ENCODE results near the gene FAM193B.
"Not testable (repeated sequence)": the region's sequence is repeated elsewhere in the genome, so short reads cannot be mapped to it uniquely, and the experiment has no call there.

The FAM193B gene

DNA sequence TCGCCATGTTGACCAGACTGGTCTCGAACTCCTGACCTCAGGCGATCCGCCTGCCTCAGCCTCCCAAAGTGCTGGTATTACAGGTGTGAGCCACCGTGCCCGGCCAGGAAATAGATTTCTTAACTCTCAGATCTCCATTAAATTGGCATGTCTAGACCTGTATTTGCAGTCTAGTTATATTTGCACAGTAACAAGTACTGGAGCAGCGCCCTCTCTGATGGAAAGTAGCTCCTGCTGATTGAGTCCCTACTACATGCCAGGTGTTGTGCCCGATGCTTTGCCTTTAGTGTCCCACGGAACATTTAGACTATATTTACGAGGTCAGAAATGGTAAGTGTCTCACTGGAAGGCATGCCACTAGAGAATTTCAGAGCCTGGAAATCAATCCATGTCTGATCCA, 21.8 kb upstream of the FAM193B start:
- in situ Hi-C loops (cut with HindIII; ENCODE audit: low pct_ligation_motif_present, low sequenced_read_pairs), result no loop called here
- H3K36me3 ChIP-seq (replicated peaks), result no peaks in the 10 kb centered on the region
- no peak for DNase-seq
- TF ChIP-seq, protein P1, sequence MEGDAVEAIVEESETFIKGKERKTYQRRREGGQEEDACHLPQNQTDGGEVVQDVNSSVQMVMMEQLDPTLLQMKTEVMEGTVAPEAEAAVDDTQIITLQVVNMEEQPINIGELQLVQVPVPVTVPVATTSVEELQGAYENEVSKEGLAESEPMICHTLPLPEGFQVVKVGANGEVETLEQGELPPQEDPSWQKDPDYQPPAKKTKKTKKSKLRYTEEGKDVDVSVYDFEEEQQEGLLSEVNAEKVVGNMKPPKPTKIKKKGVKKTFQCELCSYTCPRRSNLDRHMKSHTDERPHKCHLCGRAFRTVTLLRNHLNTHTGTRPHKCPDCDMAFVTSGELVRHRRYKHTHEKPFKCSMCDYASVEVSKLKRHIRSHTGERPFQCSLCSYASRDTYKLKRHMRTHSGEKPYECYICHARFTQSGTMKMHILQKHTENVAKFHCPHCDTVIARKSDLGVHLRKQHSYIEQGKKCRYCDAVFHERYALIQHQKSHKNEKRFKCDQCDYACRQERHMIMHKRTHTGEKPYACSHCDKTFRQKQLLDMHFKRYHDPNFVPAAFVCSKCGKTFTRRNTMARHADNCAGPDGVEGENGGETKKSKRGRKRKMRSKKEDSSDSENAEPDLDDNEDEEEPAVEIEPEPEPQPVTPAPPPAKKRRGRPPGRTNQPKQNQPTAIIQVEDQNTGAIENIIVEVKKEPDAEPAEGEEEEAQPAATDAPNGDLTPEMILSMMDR (IDR thresholded peaks at IDR 0.05; ENCODE audit: low read depth, low read length, missing control alignments), result peak; percentile 6
- H3K4me3 ChIP-seq (ENCODE audit: low read depth, low read length), result no peak overlapping the region
- no peaks in the 10 kb centered on the region for H3K27me3 ChIP-seq (replicated peaks)
- no peak overlapping the region for H3K27ac ChIP-seq

DNA sequence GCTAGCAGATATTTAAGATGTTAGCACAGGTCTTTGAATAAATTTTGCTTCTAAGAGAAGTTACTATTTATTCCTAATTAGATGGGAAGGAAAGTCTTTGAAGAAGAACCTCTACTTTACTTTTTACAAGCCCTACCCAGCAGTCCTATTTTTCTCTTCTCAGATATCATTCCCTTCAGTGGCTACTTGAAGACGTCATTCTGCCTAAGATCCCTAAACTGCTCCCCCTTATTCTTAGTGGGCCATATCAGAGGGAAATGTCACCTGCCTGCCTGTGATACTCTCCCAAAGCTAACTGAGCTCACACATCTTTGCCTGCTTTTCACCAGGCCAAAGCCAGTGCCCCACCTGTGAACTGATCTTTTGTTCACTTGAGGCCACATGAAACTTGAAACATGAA, 21.1 kb upstream of the FAM193B start:
- Histone ChIP-seq H3K4me3 (ENCODE audit: low read depth, low read length) (no peak overlapping the region), H3K27me3 (replicated peaks) (no peaks in the 10 kb centered on the region), H3K36me3 (replicated peaks) (no peaks in the 10 kb centered on the region), H3K27ac (no peak overlapping the region)
- no peak for DNase-seq
- in situ Hi-C loops (cut with HindIII; ENCODE audit: low pct_ligation_motif_present, low sequenced_read_pairs), result no loop called here
- TF ChIP-seq, protein P1 (IDR thresholded peaks at IDR 0.05; ENCODE audit: low read depth, low read length, missing control alignments), result no peak

DNA sequence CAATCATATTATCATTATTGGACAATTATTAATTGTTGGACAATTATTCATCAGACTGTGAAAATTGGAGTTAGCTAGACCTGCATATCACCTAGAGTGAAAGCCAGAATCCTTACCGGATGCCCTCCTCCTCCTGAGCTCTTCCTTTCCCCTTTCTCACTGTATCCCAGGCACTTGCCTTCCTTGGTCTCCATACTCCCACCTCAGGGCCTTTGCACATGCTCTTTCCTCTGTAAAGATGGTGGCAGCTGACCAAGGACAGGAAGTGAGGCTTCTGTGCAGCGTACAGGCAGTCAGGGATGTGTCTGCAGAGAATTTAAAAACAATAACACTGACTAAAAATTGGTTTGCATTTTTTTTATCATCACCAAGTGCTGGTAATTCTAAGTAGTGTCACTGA, 15.5 kb upstream of the FAM193B start:
- Histone ChIP-seq H3K4me3 (ENCODE audit: low read depth, low read length) (no peak overlapping the region), H3K27ac (no peak overlapping the region), H3K36me3 (replicated peaks) (no peaks in the 10 kb centered on the region), H3K27me3 (replicated peaks) (no peaks in the 10 kb centered on the region)
- DNase-seq, result no peak
- in situ Hi-C loops (cut with HindIII; ENCODE audit: low pct_ligation_motif_present, low sequenced_read_pairs), result no loop called here
- TF ChIP-seq, protein P1 (IDR thresholded peaks at IDR 0.05; ENCODE audit: low read depth, low read length, missing control alignments), result no peak

DNA sequence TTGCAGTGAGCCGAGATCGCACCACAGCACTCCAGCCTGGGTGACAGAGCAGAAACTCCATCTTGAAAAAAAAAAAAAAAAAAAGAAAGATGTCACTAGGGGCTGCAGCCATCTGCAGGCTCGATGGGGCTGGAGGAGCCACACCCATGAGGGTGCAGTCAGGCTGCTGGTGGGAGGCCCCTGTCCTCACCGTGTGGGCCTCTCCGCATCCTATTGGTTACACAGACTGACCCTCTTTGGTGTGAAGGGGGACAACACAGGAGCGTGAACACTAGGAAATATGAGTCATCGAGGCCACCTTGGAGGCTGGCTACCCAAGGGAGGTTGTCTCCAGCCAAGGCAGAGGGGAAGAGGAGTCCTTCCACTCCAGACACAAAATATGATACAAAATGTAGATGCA, 14.0 kb upstream of the FAM193B start:
- Histone ChIP-seq H3K36me3 (replicated peaks) (no peaks in the 10 kb centered on the region), H3K27me3 (replicated peaks) (no peaks in the 10 kb centered on the region), H3K4me3 (ENCODE audit: low read depth, low read length) (no peak overlapping the region), H3K27ac (no peak overlapping the region)
- TF ChIP-seq, protein P1 (IDR thresholded peaks at IDR 0.05; ENCODE audit: low read depth, low read length, missing control alignments), result no peak
- in situ Hi-C loops (cut with HindIII; ENCODE audit: low pct_ligation_motif_present, low sequenced_read_pairs), result no loop called here
- DNase-seq, result no peak

DNA sequence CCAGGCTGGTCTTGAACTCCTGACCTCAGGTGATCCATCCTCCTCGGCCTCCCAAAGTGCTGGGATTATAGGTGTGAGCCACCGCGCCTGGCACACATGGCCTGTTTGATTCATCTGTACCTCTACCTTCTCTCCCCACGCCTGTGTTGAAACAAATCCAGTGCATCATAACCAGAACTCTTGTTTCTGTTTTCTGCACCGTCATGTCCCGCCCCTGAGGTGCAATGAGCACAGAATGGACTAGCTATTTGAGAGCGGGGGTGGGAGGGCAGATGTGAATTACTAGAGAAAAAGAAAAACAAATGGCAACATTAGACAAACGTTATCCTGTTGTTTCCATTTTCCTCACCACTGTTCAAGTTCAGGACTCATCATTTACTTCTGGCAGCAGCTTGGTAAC, 10.7 kb upstream of the FAM193B start:
- in situ Hi-C loops (cut with HindIII; ENCODE audit: low pct_ligation_motif_present, low sequenced_read_pairs), result no loop called here
- no peak for DNase-seq
- Histone ChIP-seq H3K36me3 (replicated peaks) (no peaks in the 10 kb centered on the region), H3K27me3 (replicated peaks) (no peaks in the 10 kb centered on the region), H3K4me3 (ENCODE audit: low read depth, low read length) (no peak overlapping the region), H3K27ac (no peak overlapping the region)
- TF ChIP-seq, protein P1 (IDR thresholded peaks at IDR 0.05; ENCODE audit: low read depth, low read length, missing control alignments), result no peak

DNA sequence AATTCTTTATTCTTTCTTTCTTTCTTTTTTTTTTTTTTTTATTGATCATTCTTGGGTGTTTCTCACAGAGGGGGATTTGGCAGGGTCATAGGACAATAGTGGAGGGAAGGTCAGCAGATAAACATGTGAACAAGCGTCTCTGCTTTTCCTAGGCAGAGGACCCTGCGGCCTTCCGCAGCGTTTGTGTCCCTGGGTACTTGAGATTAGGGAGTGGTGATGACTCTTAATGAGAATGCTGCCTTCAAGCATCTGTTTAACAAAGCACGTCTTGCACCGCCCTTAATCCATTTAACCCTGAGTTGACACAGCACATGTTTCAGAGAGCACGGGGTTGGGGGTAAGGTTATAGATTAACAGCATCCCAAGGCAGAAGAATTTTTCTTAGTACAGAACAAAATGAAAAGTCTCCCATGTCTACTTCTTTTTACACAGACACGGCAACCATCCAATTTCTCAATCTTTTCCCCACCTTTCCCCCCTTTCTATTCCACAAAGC, 5.1 kb upstream of the FAM193B start:
- DNase-seq; in situ Hi-C loops (cut with HindIII; ENCODE audit: low pct_ligation_motif_present, low sequenced_read_pairs); H3K36me3 ChIP-seq (replicated peaks); H3K4me3 ChIP-seq (ENCODE audit: low read depth, low read length); H3K27ac ChIP-seq; H3K27me3 ChIP-seq (replicated peaks): not testable (repeated sequence)

Measured in brain microvascular endothelial cell (primary cell).